Embryonic facial prominence (tissue), 1 donor: ENCODE measurements around the gene TMEM123.

Experiments
- DNase-seq: peaks from one replicate; pipeline ENCODE4 v3.0.0-alpha.2; 2016; ENCODE audit errors: extremely low spot score

TMEM123 gene

DNA sequence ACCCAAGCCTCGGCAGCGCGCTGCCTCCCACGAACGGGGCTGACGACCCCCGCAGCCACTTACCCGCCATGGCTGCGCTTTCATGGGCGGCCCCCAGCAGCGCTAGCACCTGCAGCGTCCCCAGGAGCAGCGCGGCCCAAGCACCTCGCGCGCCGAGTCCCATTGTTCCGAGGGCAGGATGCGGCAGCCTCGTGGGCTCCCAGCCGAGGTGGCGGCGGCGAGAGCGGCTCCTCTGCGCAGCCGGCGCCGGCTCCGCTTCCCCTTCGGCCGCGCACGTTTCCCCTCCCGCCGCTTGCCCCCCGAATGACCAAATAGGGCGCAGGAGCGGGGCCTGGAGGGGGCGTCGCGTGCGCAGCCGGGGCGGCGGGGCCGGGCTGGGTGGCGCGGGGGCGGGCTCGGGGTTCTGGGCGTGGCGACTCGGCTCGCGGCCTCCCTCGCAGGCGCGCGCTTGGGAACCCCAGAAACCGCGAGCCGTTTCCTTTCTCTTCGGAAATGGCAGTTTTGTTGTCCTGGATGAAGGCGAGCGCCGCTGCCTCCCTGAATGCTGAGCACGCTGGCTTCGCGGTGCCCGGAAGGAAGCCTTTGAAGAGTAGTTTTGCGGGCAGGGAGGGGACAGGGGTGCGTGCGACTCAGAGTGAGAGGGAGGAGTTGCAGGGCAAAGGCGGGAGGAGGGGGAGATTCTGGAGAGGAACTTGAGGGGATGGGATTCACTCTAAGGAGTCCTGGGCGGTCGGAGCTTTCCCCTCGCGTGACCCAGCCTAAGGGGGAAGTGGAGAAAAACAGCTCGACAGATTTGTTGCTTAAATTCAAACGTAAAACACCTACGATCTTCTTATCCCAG is at the start of gene TMEM123:
TMEM123 (minus strand) TSS at position 305 of the 841 bp plus-strand sequence; CDS start at position 163, 142 bp downstream.
- peak; percentile 53 for DNase-seq

DNA sequence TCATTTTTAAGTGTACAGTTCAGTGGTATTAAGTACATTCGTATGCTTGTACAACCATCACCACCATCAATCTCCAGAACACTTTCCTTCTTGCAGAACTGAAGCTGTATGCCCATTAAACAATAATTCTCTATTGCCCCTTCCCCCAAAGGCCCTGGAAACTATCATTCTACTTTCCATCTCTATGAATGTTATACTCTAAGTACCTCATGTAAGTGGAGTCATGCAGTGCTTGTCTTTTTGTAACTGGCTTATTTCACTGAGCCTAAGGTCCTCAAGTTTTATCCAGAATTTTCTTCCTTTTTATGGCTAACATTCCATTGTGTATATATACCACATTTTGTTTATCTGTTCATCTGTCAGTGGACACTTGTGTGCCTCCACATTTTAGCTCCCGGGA is 48.3 kb upstream of the TMEM123 start:
- DNase-seq: no peak

DNA sequence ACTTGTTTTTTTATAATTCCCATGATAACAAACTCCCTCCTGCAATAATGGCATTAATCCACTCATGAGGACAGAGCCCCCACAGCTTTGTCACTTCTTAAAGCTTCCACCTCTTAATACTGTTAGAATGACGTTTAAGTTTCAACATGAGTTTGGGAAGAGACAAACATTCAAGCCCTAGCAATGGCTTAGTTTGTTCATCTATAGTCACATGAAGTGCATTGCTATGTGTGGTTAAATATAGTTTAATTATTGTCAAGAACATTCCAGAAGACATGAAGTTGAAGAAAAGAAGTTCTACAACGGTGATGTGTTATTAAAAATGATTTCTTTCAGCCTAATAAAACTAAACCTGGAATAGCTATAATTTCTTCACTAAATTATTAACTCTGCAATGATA is 47.4 kb upstream of the TMEM123 start:
- no peak for DNase-seq

DNA sequence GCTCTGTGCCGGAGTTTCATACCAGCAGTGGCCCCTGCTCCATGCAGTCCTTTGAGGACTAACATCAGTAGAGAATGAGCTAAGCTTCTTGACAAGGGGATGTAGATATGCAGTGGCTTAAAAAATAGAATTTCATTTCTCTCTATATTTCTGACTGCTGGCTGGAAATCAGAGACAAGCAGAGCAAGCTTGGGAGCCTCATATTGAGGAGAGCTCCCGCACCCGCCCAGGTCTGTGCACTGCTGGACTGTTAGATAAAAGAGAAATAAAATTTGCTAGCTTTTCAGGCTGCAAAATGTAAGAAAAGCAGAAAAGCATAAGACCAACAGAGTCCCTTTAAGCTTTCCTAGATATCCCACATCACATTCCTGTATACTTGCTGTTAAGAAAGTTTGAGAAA is 46.6 kb upstream of the TMEM123 start:
- DNase-seq: no peak

DNA sequence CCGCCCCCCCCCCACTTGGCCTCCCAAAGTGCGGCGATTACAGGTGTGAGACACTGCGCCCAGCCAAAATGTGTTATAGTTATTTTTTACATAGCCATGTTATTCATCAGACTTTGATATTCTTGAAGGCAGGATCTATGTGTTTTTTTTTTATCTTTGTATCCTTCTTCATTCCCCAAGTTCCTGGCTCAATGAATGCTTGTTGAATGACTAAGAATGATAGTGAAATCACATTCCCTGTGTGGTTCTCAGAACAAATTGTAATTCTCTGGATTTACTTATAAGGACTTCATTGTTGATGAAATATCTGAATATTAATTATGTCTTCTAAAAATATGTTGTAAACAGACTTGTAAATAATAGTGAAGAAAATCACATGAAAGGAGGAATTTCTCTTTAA is 44.5 kb upstream of the TMEM123 start:
- DNase-seq: no peak

DNA sequence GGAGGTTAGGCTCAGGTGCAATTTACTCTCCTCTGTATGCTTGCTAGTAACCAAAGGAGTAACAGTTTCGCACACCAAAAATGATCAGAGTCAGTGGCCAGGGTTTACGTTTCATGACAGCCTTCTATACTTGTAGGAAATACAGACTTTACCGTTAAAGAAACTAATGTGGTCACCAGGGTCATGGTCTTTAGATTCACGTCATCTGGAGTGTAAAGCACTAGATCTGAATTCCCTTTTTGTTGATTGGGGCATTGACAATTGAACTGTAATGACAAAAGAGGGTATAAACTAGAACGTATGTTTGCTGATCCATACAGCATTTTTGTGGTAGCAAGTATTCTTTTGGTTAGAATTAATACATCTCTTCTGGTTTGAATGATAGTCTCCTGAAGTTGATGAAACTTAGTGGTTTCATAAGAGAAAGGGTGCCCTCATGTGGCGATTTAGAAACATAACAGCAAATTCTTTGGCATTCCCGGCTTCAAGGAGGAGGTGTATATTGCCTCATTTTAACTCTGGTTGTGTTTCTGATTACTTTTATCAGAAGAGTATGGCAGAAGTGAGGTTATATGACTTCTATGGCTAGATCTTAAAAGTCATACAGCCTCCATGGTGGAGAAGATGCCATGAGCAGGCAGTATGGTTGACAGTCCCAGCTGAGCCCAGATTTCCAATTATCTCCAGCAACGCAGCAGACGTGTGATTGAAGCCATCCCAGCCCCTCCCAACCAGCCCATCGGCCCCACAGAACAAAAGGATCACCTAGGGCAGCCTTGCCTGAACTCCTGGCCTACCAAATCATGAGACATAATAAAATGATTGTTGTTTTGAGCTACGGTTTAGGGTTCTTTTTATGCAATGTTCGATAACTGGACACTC is 42.8 kb upstream of the TMEM123 start:
- peak; percentile 76 for DNase-seq

DNA sequence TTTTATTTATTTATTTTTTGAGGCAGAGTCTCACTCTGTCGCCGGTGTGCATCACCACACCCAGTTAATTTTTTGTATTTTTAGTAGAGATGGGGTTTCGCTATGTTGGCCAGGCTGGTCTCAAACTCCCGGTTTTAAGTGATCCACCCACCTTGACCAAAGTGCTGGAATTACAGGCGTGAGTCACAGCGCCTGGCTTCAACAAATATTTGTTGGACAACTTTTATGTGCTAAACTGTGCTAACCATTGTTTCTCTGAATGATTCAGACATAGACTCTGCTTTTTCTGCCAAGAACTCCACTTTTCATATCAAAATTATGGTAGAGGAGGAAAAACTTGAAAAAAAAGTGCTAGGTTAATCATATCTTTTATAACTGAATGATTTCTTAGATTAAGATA is 41.7 kb upstream of the TMEM123 start:
- DNase-seq: no peak

DNA sequence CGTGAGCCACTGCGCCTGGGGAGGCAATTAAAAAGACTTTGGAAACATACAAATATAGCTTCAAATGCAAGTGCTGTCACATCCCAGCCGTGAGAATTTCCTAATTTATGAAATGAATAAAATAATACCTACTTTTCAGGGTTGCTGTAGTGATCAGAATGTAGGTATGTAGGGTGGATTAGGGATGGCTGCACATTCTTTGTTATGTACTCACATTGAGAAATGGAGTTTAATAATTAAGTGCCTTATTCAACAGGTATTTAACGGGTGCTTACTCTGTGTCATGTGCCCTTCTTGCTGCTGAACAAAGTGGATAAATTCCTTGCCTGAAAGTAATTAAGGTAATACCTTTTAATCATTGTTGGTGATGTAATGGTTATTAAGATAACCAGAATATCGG is 41.0 kb upstream of the TMEM123 start:
- DNase-seq: no peak

DNA sequence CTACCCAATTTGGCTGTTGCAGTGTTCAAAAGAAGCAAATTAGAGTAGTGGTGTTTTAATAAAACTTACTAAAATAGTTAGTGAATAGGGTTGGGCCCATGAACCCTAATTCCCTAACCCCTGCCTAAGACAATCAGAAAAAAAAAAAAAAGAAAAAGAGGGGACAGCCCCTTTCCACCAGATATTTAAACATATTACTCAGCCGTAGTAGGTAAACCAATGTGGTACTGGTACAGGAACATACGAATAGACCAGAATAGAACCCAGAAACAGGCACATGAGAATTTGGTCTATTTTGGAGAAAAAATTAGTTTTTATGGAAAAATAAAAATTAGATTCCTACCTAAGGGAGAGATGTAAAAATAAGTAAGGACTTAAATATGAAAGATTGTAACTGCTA is 39.4 kb upstream of the TMEM123 start:
- DNase-seq: no peak

GRCh38 chr11:102489186-102490145 is 36.9 kb upstream of the TMEM123 start:
- no peak for DNase-seq

- no peak for DNase-seq
Measured at GRCh38 chr11:102488208-102488607, 35.6 kb upstream of the TMEM123 start.

GRCh38 chr11:102487214-102487613 is 34.6 kb upstream of the TMEM123 start:
- no peak for DNase-seq

GRCh38 chr11:102486584-102486983 is 34.0 kb upstream of the TMEM123 start:
- no peak for DNase-seq

DNA sequence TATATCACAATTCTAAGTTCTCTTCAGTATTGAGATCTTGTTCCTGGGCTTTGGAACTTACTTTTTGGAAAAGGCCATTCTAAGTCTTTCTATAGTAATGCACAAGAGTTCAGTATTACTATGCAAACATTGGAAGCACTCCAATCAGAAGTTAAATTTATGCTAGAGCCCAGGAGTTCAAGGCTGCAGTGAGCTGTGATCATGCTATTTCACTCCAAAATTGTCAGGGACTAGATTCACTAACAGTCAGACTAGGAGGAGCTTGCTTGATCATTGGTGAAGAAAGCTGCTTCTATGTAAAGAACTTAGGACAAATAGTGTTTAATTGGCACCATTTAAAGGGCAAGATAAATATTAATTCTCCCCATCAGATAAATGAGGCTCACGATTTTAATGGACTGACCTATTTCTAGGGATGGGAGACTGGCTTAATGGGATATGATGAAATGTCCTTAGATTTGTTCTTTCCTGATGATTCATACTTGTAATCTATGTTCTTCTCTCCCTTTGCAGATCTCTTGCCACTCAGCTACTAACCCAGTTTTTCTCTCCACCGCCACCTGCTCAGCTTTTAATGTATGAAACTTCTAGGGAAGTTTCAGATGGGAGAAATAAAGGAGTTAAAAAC is 32.6 kb upstream of the TMEM123 start:
- no peak for DNase-seq

GRCh38 chr11:102482433-102482832 is 29.9 kb upstream of the TMEM123 start:
- no peak for DNase-seq

- no peak for DNase-seq
Measured at GRCh38 chr11:102479733-102480132, 27.2 kb upstream of the TMEM123 start.

DNA sequence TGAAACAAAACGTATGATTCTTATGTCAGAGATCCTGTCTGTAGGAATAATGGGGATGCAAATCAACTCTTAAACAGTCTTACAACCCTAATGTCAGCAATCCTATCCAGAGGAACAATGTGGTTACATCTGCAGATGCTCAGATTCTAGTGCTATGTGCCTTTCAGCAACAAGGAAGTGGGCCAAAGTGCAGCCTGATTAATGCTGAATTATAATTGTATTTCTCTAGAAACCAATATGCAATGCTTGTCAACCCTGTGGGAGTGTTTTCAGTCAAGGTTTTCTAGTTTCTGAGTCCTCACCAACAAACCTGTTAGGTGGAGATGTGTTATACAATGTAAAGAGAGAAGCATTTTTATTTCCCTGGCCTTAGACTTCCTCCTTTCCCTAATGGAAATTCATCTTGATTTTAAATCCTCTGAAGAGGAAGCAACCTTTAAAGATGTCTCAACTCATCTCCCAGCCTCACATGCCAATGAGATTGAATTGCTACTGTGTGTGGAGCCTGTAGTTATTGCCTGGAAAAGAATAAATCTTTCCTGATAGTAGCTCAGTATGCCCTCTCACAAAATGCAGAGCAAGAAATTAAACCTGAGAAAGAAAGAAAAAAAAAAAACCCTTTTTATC is 26.2 kb upstream of the TMEM123 start:
- DNase-seq: no peak

DNA sequence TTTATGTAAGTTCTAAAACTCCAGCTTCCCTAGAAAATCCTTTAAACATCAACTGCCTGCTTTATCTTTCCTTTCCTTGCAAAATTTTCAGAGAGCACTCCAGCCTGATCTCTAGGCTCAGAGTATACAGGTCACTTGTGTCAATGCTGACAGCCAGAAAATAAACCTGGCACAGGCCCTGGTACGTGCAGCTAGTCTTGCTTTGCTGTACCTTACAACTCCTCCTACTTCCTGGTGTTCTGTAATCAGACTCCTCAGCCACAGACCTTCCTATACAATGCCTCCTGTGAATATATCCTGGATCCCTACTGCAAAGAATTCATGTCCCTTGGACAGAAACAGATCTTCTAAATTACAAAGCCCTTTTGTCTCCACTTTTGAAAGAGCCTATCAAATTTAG is 24.2 kb upstream of the TMEM123 start:
- DNase-seq: no peak

DNA sequence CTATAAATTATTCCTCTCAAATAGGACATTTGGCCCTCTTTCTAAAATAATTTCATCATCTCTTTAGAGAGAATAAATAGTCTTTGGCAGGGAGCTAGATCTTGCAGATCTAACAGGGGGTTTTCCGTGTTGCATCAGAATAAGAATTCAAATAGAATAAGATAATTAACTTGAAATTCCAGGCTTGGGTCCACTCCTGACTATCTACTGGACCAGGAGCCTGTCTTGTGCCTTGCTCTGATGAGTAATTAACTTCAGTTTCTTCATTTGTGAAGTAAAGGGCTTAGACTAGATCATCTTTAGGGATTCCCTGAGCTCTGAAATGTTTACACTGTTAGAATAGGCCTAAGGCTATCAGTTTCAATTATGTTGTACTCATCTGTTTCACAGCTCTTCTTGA is 23.5 kb upstream of the TMEM123 start:
- DNase-seq: no peak

GRCh38 chr11:102473543-102473942 is 21.0 kb upstream of the TMEM123 start:
- DNase-seq: no peak

DNA sequence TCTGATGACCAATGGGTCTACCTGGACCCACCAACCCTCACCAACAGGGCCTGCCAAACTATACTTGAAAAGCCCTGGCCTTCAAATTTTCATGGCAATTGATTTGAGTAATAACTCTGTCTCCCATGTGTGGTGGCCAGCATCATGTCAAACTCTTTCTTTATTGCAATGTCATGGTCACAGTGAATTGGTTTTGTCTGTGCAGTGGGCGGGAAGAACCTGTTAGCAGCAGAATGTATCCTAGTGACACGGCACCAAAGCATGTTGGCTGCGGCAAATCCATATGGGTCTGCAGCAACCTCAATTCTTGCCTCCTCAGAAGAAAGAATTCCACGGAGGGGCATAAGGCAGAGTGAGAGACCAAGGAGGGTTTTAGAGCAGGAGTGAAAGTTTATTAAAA is 19.6 kb upstream of the TMEM123 start:
- DNase-seq: no peak
